Measurements from ENCODE around the gene NDUFS2. TPM values are rescaled to one million over a fixed set of nuclear protein-coding genes. Genes with fewer than 3 reads are reported as not detected.

The NDUFS2 gene
- total and polyA plus RNA-seq, 9 donors: 76.2 to 140 (median 105) TPM

DNA sequence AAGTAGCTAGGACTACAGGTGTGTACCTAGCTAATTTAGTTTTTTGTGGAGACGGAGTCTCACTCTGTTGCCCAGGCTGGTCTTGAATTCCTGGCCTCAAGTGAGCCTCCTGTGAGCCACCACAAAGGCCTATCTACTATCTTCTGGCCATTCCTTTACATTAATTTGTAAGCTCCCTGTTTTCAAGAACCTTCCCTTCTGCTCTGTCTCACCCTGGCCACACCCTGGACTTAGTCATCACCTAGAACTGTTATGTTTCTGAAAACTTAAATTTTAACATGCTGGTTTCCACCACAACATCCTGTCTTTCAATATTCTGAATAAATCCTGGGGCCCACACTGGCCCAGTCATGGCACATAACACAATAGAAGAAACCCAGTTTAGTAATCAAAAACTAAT lies 20.0 kb upstream of the NDUFS2 start:
- H3K36me3 ChIP-seq: no peaks in the 10 kb centered on the region
- TF ChIP-seq POLR2A (IDR thresholded peaks at IDR 0.05): no peak
- TF ChIP-seq, protein P1, sequence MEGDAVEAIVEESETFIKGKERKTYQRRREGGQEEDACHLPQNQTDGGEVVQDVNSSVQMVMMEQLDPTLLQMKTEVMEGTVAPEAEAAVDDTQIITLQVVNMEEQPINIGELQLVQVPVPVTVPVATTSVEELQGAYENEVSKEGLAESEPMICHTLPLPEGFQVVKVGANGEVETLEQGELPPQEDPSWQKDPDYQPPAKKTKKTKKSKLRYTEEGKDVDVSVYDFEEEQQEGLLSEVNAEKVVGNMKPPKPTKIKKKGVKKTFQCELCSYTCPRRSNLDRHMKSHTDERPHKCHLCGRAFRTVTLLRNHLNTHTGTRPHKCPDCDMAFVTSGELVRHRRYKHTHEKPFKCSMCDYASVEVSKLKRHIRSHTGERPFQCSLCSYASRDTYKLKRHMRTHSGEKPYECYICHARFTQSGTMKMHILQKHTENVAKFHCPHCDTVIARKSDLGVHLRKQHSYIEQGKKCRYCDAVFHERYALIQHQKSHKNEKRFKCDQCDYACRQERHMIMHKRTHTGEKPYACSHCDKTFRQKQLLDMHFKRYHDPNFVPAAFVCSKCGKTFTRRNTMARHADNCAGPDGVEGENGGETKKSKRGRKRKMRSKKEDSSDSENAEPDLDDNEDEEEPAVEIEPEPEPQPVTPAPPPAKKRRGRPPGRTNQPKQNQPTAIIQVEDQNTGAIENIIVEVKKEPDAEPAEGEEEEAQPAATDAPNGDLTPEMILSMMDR (IDR thresholded peaks at IDR 0.05): no peak
- no peak for TF ChIP-seq EP300 (IDR thresholded peaks at IDR 0.05)
- no peak overlapping the region for H3K4me3 ChIP-seq
- DNase-seq: peak in 1 of 5 donors; percentile 2
- 92 to 100% (median 96%) methylated on average over 1 of the region's 1 CpG for WGBS, 3 donors
- no peaks in the 10 kb centered on the region for H3K9me3 ChIP-seq
- intact Hi-C loops (cut with DNase I): no loop called here
- no peak overlapping the region for H3K27ac ChIP-seq
- H3K4me1 ChIP-seq (ENCODE audit: insufficient read depth): peaks cover 2% of the 10 kb centered on the region
- no peaks in the 10 kb centered on the region for H3K27me3 ChIP-seq

DNA sequence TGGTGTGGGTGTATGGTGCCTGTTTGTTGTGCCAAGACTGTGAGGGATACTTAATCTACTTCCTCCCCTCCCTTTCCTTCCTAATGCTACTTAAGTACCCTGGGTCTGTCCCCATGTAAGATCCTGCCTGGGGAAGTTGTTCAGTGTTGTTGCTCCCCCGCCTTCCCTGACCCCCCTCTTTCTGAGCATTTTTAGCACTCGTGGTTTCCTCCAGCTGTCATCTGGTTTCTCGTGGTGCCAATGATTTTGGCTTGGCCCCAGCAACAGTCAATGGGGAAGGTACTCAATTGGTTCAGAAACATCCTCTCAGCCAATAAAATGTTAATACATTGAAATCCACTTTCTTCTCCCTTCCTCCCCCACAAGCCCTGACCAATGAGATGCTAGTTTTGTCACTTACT lies 16.9 kb upstream of the NDUFS2 start:
- no peak overlapping the region for H3K4me3 ChIP-seq
- H3K9me3 ChIP-seq: no peaks in the 10 kb centered on the region
- H3K27me3 ChIP-seq: no peaks in the 10 kb centered on the region
- intact Hi-C loops (cut with DNase I): no loop called here
- peaks cover 2% of the 10 kb centered on the region for H3K4me1 ChIP-seq (ENCODE audit: insufficient read depth)
- DNase-seq: peak in 2 of 5 donors; percentile 45 to 63
- 2 to 6% (median 6%) methylated on average over 3 of the region's 3 CpGs for WGBS, 3 donors
- no peaks in the 10 kb centered on the region for H3K36me3 ChIP-seq
- H3K27ac ChIP-seq: peak overlapping the region in 1 of 2 donors; percentile 9
- TF ChIP-seq, protein P1 (IDR thresholded peaks at IDR 0.05): no peak
- TF ChIP-seq POLR2A (IDR thresholded peaks at IDR 0.05): no peak
- TF ChIP-seq EP300 (IDR thresholded peaks at IDR 0.05): no peak

DNA sequence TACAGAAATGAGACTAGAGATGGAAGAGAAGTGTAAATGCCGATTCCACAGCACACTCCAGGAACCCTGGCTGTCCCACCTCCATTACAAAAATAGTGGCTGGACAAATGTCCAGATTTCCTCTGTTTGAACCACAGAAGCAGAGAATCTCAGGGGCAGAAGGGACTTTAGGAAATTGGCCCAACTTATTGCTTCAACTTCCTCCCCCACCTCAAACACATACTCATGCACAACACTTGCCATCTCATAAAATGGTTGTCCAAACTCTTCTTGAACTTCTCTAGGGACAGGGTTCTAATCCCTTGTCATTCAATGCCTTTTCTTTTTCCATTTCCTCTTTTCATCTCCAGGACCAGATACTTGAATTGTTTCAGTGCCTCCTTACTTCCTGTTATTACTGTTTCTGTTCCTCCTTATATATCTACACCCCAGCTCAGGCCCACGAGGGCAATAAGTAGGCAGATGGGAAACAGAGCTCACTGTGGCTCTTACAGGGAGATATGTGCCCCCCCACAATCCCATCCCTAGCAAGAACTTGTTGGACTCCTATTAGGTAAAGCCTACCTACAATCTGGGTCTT lies 16.3 kb upstream of the NDUFS2 start:
- H3K36me3 ChIP-seq: no peaks in the 10 kb centered on the region
- intact Hi-C loops (cut with DNase I): no loop called here
- H3K4me1 ChIP-seq (ENCODE audit: insufficient read depth): peaks cover 2% of the 10 kb centered on the region
- TF ChIP-seq POLR2A (IDR thresholded peaks at IDR 0.05) (no peak), EP300 (IDR thresholded peaks at IDR 0.05) (no peak)
- TF ChIP-seq, protein P1 (IDR thresholded peaks at IDR 0.05): no peak
- no peak overlapping the region for H3K4me3 ChIP-seq
- 18 to 33% (median 27%) methylated on average over 2 of the region's 2 CpGs for WGBS, 3 donors
- no peak for DNase-seq
- H3K9me3 ChIP-seq: no peaks in the 10 kb centered on the region
- no peaks in the 10 kb centered on the region for H3K27me3 ChIP-seq
- peak overlapping the region in 1 of 2 donors; percentile 9 for H3K27ac ChIP-seq

DNA sequence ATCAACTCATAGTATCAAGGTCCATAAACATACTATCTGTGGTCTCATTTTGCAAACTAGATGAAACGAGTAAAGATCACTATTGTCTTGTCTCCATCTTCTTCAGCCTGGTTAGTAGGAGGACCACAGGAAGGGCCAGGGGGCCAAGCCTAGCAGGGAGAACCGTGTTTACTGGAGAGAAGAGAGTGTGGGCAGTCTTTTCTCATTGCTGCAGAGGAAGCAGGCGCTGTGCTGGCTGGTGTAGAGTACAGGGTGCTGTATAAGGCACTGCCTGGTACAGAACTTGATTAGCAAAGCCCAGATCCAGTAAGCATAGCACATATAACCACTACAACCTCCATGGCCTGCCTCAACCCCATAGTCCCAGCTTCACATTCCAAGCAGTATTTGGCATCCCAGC lies 14.9 kb upstream of the NDUFS2 start:
- intact Hi-C loops (cut with DNase I): no loop called here
- TF ChIP-seq POLR2A (IDR thresholded peaks at IDR 0.05): no peak
- WGBS, 3 donors: 60 to 69% (median 65%) methylated on average over 3 of the region's 3 CpGs
- Histone ChIP-seq H3K27me3 (no peaks in the 10 kb centered on the region), H3K4me3 (no peak overlapping the region), H3K36me3 (no peaks in the 10 kb centered on the region), H3K9me3 (no peaks in the 10 kb centered on the region), H3K27ac (no peak overlapping the region), H3K4me1 (ENCODE audit: insufficient read depth) (peaks cover 2% of the 10 kb centered on the region)
- DNase-seq: peak in 1 of 5 donors; percentile 31

DNA sequence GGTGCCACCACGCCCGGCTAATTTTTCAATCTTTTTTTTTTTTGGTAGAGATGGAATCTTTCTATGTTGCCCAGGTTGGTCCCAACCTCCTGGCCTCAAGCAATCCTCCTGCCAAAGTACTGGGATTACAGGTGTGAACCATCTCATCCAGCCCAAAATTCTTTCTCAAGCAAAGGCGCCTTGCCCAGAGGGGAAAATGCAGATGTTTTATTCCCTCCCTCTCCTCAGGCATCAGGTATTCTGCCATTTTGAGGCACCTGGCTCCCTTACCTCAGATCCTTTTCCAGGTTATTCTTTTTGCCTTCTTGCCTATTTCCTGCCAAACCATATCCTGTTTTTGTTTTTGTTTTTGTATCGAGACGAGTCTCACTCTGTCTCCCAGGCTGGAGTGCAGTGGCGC lies 13.8 kb upstream of the NDUFS2 start:
- Histone ChIP-seq H3K4me3 (no peak overlapping the region), H3K27me3 (no peaks in the 10 kb centered on the region), H3K27ac (no peak overlapping the region), H3K4me1 (ENCODE audit: insufficient read depth) (peaks cover 2% of the 10 kb centered on the region), H3K36me3 (no peaks in the 10 kb centered on the region), H3K9me3 (no peaks in the 10 kb centered on the region)
- intact Hi-C loops (cut with DNase I): no loop called here
- WGBS, 3 donors: 55 to 66% (median 60%) methylated on average over 6 of the region's 6 CpGs
- TF ChIP-seq EP300 (IDR thresholded peaks at IDR 0.05): no peak
- TF ChIP-seq POLR2A (IDR thresholded peaks at IDR 0.05): no peak
- TF ChIP-seq, protein P1 (IDR thresholded peaks at IDR 0.05): no peak
- DNase-seq: peak in 1 of 5 donors; percentile 7
